Uterus (tissue), 4 donors: ENCODE results near the gene MAPRE2. TPM values are rescaled to one million over a fixed set of nuclear protein-coding genes. Genes with fewer than 3 reads are reported as not detected.

ENCODE experiments used
- DNase-seq, 2 donors: peaks; one replicate each; pipeline ENCODE4 v3.0.0-alpha.2; 2019 to 2020
- H3K27ac ChIP-seq, 2 donors: fragments of 200-600 bp; sonication (generic); 1 replicate in 1 of 2; 2 replicates in 1 of 2; pipeline ENCODE4 v1.5.1; 2016 to 2018
- H3K27me3 ChIP-seq, 2 donors: fragments of 200-600 bp; sonication (generic); one replicate each; pipeline ENCODE4 v1.5.1; 2018 to 2019; ENCODE audit warnings: control low read depth in 1 of 2
- H3K36me3 ChIP-seq, 2 donors: fragments of 200-600 bp; sonication (generic); one replicate each; pipeline ENCODE4 v1.5.1; 2019; ENCODE audit warnings: control low read depth in 1 of 2
- H3K4me1 ChIP-seq, 2 donors: fragments of 200-600 bp; sonication (generic); one replicate each; pipeline ENCODE4 v1.5.1; 2018 to 2019; ENCODE audit warnings: control low read depth in 1 of 2
- H3K4me3 ChIP-seq, 2 donors: fragments of 200-600 bp; sonication (generic); 1 replicate in 1 of 2; 2 replicates in 1 of 2; pipeline ENCODE4 v1.5.1; 2018 to 2019; ENCODE audit warnings: mild to moderate bottlenecking in 1 of 2
- H3K9me3 ChIP-seq, 2 donors: fragments of 200-600 bp; sonication (generic); one replicate each; pipeline ENCODE4 v1.5.1; 2019; ENCODE audit warnings: control low read depth in 1 of 2
- CTCF ChIP-seq, 4 experiments: fragments of 200-600 bp in 2 of 4; fragments of 450-650 bp in 2 of 4; sonication (generic) in 2 of 4; IDR thresholded peaks; one replicate each; pipeline ENCODE4 v1.5.1; 2016 to 2019; ENCODE audit warnings: antibody characterized with exemption in 4 of 4, mild to moderate bottlenecking in 2 of 4, moderate library complexity in 1 of 4
- POLR2A ChIP-seq, 2 donors: fragments of 450-650 bp; IDR thresholded peaks; one replicate each; pipeline ENCODE4 v1.6.1; 2016; ENCODE audit warnings: antibody characterized with exemption in 2 of 2, mild to moderate bottlenecking in 1 of 2, moderate library complexity in 1 of 2
- intact Hi-C: fragments of 100-400 bp; cut with DNase I; formaldehyde crosslinking; loops from one replicate; pipeline ENCODE4 v1.15.1; 2023; ENCODE audit warnings: low total_unique reads
- total RNA-seq, 4 donors: library from RNA; depleted of rRNA in 3 of 4; stranded (reverse); fragments of >200 nt in 3 of 4; gene quantifications; one replicate each; pipeline versions ENCODE4 v1.1.0 to v1.2.4, GENCODE V29; 2014 to 2023
- donor health status: DM: yes; HTN: yes; CAD: no.

Gene MAPRE2
- total RNA-seq, 4 donors from 2014 or later, result 7.4 to 29.8 (median 21.7) TPM

GRCh38 chr18:35096677-35097011 lies 55.4 kb downstream of the MAPRE2 start:
- Histone ChIP-seq H3K27me3 (no peaks in the 10 kb centered on the region), H3K4me3 (no peak overlapping the region), H3K36me3 (no peaks in the 10 kb centered on the region), H3K4me1 (no peaks in the 10 kb centered on the region), H3K9me3 (no peaks in the 10 kb centered on the region), H3K27ac (no peak overlapping the region)
- no peak for TF ChIP-seq CTCF (IDR thresholded peaks at IDR 0.05)
- TF ChIP-seq POLR2A (IDR thresholded peaks at IDR 0.05), result no peak
- DNase-seq, result no peak
- intact Hi-C loops, result no loop called here

GRCh38 chr18:35097195-35097594 lies 56.0 kb downstream of the MAPRE2 start:
- Histone ChIP-seq H3K27ac (no peak overlapping the region), H3K27me3 (no peaks in the 10 kb centered on the region), H3K9me3 (no peaks in the 10 kb centered on the region), H3K4me1 (no peaks in the 10 kb centered on the region), H3K36me3 (no peaks in the 10 kb centered on the region), H3K4me3 (no peak overlapping the region)
- TF ChIP-seq CTCF (IDR thresholded peaks at IDR 0.05), result no peak
- no peak for TF ChIP-seq POLR2A (IDR thresholded peaks at IDR 0.05)
- intact Hi-C loops, result no loop called here
- no peak for DNase-seq

GRCh38 chr18:35097763-35098162 lies 56.5 kb downstream of the MAPRE2 start:
- Histone ChIP-seq H3K4me1 (no peaks in the 10 kb centered on the region), H3K9me3 (no peaks in the 10 kb centered on the region), H3K4me3 (no peak overlapping the region), H3K36me3 (no peaks in the 10 kb centered on the region), H3K27ac (no peak overlapping the region), H3K27me3 (no peaks in the 10 kb centered on the region)
- no peak for DNase-seq
- TF ChIP-seq POLR2A (IDR thresholded peaks at IDR 0.05) (no peak), CTCF (IDR thresholded peaks at IDR 0.05) (no peak)
- intact Hi-C loops, result no loop called here

- Histone ChIP-seq H3K27me3 (no peaks in the 10 kb centered on the region), H3K27ac (no peak overlapping the region), H3K4me3 (no peak overlapping the region), H3K36me3 (no peaks in the 10 kb centered on the region), H3K4me1 (no peaks in the 10 kb centered on the region), H3K9me3 (no peaks in the 10 kb centered on the region)
- no peak for TF ChIP-seq CTCF (IDR thresholded peaks at IDR 0.05)
- TF ChIP-seq POLR2A (IDR thresholded peaks at IDR 0.05), result no peak
- intact Hi-C loops, result no loop called here
- no peak for DNase-seq
Measured at GRCh38 chr18:35099911-35100310, 58.7 kb downstream of the MAPRE2 start.

- no peak overlapping the region for H3K4me3 ChIP-seq
- H3K4me1 ChIP-seq, result no peaks in the 10 kb centered on the region
- H3K27ac ChIP-seq, result no peak overlapping the region
- H3K9me3 ChIP-seq, result no peaks in the 10 kb centered on the region
- TF ChIP-seq CTCF (IDR thresholded peaks at IDR 0.05) (no peak), POLR2A (IDR thresholded peaks at IDR 0.05) (no peak)
- no peak for DNase-seq
- H3K27me3 ChIP-seq, result no peaks in the 10 kb centered on the region
- H3K36me3 ChIP-seq, result no peaks in the 10 kb centered on the region
- intact Hi-C loops, result no loop called here
Measured at GRCh38 chr18:35104391-35105051, 63.3 kb downstream of the MAPRE2 start.
